GM12873 (cell line): ENCODE results near the gene SH3GL3.

ENCODE experiments used
- TF ChIP-seq, protein P1 (sequence below): IDR thresholded peaks from 2 replicates; pipeline ENCODE4 v1.5.1; 2012; ENCODE audit warnings: low read depth, mild to moderate bottlenecking, moderate library complexity, low read length, control low read depth; ENCODE audit not compliant: insufficient read depth; ENCODE audit errors: missing control alignments

SH3GL3 gene

GRCh38 chr15:83571820-83572707, 124.9 kb downstream of the SH3GL3 start:
- TF ChIP-seq, protein P1, sequence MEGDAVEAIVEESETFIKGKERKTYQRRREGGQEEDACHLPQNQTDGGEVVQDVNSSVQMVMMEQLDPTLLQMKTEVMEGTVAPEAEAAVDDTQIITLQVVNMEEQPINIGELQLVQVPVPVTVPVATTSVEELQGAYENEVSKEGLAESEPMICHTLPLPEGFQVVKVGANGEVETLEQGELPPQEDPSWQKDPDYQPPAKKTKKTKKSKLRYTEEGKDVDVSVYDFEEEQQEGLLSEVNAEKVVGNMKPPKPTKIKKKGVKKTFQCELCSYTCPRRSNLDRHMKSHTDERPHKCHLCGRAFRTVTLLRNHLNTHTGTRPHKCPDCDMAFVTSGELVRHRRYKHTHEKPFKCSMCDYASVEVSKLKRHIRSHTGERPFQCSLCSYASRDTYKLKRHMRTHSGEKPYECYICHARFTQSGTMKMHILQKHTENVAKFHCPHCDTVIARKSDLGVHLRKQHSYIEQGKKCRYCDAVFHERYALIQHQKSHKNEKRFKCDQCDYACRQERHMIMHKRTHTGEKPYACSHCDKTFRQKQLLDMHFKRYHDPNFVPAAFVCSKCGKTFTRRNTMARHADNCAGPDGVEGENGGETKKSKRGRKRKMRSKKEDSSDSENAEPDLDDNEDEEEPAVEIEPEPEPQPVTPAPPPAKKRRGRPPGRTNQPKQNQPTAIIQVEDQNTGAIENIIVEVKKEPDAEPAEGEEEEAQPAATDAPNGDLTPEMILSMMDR = peak; percentile 59

- TF ChIP-seq, protein P1 = no peak
Measured at GRCh38 chr15:83574345-83574744, 127.2 kb downstream of the SH3GL3 start.

DNA sequence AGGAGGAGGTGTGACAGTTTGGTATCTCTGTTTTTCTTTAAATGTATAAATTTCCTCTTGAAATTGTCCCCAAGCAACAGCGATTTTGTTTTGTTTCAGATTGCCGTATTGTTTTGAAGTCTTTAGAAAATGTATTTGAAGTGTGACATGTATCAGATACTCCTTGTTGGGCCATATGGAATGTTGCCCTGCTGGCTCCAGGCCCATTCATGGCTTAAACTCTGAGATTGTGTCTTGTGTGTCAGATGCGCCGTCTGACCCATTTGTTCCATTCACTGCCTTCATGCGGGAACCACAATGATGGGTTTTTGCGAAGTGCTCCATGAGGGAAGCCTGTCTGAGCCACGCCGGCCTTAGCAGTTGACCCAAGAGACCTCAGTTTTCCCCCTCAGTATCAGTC, 131.6 kb downstream of the SH3GL3 start:
- TF ChIP-seq, protein P1 = no peak

DNA sequence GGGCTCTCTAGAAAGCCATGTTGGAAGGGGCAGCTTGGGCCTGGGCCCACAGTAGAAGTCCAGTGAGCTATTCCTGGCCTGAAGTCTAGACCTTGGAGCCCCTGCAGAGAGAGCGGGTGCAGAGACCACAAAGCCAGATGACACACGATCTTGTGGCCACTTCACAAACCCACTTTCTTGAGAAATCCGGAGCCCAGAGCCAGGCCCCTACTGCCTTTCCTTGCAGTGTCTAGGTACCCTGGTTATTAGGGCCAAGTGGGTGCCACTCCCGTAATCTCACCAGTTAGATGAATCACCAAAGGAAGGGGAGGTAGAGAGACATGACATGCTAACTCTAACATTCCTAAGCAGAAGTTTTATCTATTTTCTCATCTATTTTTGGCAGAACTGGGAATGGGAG, 134.2 kb downstream of the SH3GL3 start:
- TF ChIP-seq, protein P1 = no peak

- TF ChIP-seq, protein P1 = no peak
Measured at GRCh38 chr15:83582381-83582780, 135.2 kb downstream of the SH3GL3 start.

DNA sequence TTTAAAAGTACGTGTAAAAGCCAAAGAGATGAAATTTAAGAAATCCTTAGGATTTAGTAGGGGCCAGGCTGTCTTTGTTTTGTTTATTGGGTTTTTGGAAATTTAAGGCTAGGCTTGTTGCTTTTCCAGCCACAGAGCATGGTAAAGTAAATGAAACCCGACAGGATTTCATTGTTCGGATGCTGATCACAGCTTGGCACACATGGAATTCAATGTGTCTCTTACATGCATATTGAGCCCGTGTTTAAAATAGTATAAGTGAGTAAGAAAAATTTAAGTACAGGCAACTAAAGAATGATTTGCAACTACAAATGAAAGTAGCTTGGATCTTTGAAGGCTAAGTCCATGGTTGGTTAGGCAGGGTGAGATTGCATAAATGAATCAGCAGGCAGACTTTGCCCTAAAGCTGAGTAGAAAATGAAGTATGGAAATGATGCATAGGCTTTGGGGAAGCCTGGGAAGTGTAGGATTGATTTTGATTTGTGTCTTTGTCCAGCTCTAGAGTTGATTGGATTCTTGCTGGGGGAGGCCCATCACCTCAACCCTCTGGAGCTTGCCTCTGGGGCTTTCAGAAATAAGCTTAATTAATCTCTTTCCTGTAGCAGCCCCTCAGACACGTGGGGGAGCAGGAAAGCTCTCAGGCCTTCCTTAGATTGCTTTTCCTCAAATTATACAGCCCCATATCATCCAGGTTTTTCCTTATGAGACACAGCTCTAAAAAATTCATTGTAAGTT, 138.6 kb downstream of the SH3GL3 start:
- TF ChIP-seq, protein P1 = no peak

DNA sequence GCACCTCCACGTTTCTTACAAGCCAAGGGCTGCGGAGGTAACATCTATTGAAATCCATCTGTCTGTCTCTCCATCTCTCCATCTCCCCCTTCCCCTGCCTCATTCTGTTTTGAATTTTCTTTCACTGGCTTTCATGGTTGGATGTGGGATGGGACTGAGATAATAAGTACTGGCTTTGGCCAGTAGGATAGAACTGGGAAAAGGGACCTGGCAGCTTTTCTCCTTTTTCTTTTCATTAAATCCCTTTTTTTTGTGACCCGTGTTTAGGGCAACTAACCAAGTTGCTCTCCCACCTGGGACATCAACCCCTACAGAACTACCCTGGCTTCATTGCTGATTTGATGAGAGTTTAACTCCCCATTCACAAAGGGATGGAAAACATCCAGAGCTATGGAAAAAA, 139.9 kb downstream of the SH3GL3 start:
- TF ChIP-seq, protein P1 = no peak
